HG02642 (cell line): Measurements from ENCODE around the gene MYH8.

Experiments
- ATAC-seq: cut with Tn5 transposase; IDR thresholded peaks from one replicate; pipeline ENCODE4 v1.9.1; 2021; ENCODE audit warnings: mild to moderate bottlenecking; ENCODE audit not compliant: unreplicated experiment, poor library complexity

The MYH8 gene

DNA sequence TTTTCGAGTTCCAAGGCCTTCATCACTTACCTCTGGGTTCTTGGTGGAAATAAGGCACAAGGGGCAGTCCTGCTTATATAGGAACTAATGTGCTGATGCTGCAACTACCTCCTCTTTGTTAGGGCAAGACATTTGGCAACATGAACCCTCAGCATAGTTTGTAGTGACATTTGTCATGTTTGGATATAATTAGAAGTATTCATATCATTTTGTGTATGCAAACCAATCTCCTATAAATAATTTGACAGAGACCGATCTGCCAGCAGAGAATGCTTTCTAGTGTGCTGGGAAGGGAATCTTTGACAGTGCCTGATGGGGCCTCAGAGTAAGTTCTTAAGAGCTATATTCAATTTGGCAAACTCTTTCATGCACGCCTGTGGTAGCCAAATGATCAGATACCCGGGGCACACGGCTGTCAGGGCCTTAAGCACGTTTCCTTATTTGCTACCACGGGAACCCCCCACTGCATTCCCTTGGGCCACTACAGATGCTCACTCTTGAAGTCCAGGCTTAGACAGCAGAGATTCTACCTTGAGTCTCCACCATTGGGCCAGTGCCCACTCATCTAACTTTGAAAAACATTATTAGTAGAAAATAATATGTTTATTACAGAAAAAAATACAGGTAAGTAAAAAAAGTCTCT is at the start of gene MYH8:
Gene MYH8 (minus strand): TSS at position 51 of the 643 bp plus-strand sequence. CDS start 1,723 bp downstream, outside the sequence.
- no peak for ATAC-seq

DNA sequence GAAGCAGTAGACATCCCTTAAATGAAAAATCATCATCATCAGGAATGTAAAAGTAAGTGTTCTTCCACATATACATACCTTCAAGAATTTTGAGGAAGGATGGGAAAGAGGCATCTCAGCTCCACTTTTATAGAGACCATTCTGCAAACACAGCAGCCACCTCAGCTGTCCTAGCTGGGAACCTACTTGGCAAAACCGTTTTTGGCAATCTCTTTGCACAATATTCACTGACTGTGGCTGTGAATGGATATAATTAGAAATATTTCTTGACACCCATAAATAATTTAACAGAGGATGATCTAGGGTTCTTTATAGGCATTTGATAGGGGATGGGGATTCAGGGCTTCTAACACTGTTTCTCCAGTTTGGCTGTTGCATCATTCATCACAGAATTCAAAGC is 47.7 kb upstream of the MYH8 start, which contains the start of gene MYH4:
Gene MYH4 (minus strand): TSS at position 101 of the 400 bp plus-strand sequence. CDS start 2,814 bp downstream, outside the sequence.
- ATAC-seq = no peak

DNA sequence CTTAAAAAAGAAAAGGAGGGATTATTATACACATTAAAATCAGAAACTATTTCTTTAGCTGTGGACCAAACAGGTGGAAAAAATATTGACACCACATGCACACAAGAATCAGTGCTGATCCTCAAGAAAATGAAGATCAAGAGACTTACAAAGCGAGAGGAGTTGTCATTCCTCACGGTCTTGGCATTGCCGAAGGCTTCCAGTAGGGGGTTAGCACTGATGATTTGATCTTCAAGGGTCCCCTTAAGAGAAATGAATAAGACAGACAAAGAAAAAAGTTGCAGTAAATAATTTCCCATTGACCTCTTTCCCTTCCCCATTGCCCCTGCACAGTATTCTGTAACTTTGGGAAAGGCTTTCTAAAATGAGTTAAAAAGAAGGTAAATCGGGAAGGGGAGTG is 41.7 kb upstream of the MYH8 start:
- no peak for ATAC-seq

DNA sequence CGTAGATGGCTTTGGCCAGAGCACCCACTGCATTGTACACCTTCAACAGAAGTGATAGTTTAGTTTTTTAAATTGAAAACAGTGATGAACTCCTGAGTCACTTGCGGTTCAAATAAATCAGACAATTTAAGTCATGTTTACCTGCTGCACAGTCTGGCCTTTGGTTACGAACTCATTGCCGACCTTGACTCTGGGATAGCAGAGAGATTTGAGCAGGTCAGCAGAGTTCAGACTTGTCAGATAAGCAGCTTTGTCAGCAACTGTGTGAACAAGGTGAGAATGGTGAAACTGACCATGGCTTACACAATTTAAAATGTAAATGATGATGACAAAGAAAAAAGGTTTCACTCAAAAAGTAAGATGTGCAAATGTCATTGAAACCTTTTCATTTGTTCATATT is 38.3 kb upstream of the MYH8 start:
- ATAC-seq = no peak

DNA sequence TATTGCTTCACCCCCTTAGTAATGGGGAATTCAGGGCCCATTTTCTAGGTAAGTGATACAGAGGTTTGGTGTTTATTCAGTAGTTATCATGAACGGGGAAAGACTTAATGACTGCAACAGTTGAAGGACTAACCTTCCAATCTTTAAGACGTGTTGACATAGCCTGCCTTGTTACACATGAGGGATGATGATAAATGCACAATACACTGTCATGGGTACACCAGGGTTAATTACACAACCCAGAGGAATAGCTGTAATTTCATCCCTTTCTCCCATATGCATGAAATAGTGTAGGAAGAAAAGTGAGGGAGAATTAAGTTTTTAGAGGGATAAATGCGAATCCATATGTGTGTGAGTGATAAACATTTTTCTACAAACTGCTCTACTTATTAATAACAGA is 37.0 kb upstream of the MYH8 start:
- no peak for ATAC-seq

DNA sequence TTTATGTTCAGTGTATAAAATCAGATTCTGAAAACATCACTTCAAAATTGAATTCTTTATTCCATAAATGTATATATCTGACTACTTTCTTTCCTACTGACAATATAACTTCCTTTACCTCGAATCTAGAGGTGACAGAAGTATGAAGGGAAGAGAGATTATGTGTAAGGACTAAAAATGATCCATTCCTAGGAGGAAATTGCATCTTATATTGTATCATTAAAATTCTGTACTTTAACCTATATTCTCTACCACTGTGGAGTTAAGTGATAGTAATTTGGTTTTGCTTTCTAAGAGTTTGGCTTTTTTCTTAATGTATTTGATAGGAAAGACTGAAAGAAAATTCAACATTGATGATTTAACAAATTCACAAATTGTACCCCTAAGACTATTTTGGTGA is 36.2 kb upstream of the MYH8 start:
- ATAC-seq = no peak

DNA sequence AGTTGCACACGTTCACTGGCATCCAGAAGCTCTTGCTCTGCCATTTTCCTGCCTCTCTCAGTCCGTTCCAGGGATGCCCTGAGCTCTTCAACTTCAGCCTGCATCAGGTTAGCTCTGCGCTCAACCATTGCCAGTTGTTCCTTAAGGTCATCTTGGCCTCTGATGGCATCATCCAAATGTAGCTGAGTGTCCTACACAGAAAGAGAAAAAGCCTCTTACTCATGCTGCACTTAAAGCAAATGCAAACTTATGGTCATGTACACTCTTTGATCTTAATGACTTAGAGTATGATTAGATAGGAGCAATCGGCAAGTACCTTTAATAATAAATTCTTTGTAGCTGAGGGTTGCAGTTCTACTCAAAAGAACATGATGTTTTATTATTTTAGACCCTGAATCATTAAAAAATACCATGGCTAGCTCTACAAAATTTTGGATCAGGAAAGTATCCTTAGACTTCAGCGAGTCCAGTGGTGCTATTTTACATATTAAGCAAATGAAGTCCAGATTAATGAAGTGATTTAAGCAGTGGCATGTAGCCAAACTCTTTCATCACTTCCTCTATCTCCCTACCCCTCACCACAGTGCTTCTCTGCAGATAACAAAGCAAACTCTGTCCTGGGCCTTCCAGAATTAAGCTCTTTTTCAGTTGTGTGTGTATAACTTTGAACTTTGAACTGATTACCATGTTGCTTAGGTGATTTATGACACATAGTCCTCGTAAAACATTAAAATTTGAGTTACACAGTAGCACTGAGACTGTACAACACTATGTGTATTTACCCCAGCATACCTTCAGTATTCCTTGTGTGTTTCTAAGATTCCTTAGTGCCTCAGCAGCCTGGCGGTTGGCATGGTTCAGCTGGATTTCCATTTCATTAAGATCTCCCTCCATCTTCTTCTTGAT is 25.5 kb upstream of the MYH8 start:
- ATAC-seq = no peak

DNA sequence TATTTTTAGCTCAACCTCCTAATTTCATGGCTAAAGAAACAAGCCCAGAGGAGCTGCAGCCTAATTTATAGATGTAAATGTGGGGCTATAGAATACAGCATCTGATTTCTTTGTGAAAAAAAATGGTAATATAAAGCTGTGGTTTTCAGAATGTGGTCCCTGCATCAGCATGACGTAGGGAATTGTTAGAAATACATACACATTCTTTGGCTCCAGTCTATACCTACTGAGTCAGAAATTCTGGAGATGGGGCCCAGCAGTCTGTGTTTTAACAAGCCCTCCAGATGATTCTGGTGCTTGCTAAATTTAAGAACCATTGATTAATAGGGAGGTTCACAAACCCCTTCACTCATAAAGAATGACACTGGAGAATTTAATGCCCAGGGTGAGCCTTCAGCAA is 18.1 kb upstream of the MYH8 start:
- no peak for ATAC-seq

DNA sequence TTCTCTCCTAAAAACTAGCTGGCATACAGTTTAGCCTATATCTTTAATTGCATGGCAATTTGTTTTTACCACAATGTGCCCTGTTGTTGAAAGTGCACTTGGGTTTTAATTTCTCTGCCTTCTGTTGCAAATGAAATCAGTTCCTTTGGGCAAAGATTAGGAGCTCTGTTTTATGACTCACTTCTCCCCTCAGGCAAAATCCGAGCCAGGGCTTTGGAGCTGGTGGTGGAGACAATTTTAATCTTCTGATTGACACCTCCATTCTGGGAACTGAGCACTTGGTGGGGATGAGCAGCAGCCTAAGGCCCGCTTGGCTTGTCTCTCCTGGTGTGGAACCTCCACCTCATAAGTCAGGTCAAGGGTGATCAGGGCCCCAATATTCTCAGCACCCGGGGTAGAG is 13.3 kb upstream of the MYH8 start:
- no peak for ATAC-seq

DNA sequence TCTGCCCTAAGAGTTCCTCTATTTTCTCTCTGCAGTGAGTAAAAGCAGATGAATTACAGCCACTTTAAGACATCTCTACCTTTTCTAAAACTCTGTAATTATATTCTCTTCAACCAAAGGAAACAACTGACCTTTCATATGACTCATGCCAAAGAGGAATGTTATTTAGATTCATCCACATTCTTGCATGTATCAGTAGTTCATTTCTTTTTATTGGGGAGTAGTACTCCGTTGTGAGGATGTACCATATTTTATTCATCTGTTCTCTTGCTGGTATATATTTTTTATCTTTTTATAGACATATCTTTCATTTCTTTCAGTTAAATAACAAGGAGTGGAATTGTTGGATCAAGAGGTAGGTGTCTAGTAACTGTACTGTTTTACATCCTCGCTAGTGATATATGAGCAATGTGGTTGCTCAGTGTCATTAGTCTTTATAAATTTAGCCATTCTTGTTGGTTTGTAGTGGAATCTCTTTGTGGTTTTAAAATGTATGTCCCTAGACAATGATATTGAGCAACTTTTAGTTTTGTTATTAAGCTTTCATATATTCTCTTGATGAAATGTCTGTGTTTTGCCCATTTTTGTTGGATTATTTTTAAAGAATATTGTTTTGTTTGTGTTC is 7.8 kb upstream of the MYH8 start:
- no peak for ATAC-seq

DNA sequence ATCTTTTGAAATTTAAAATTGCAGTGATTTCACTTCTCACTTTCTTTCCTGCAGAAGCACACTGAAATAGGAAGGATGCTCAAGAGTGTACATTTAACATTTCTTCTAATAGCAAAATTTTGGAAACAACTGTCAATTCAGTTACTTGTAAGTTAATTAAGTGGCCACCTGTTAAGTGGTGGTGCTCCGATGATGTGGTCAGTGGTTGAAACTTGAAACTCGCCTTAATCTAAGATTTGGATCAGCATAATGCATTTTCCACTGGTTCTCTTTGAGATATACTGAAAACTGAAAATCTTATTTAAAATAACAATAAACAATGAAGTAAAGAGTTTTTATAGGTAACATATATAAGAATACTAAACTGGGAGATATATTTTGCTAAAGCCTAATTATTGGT is 7.0 kb upstream of the MYH8 start:
- no peak for ATAC-seq

DNA sequence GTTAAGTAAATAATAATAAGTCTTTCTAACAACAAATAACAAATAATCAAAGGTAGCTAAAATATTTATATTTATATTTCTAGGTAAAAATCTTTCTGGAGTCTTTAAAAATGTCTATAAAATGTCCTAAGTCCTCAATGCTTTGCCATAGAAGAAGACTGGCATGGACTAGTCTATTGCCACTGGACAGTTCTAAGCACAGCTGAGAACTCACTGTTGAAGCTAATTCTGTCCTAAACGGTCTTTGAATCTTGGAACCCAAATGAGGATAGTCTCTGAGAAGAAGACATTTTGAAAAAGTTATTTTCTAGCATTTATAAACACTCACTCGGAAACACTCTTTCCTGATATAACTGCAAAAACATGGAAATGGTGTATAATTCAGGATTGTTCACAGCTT is 539 bp downstream of the MYH8 start:
- ATAC-seq = no peak

DNA sequence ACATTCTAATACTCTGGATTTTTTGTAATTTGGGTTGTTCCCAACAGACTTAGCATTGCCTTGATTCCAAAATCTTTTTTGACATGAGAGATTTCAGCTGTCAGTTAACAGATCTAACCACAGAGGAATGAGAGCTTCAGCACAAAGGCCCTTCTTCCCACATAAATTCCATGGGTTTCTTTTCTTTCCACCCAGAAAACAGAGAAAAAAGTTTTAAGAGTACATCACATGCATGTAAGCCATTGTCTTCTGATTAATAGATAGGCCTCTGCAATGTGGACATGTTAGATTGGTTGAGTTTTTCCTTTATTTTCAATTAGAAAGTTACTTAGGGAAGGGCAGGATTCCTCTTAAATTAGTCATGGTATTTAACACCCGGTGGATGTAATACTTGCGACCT is 939 bp downstream of the MYH8 start:
- ATAC-seq = no peak

DNA sequence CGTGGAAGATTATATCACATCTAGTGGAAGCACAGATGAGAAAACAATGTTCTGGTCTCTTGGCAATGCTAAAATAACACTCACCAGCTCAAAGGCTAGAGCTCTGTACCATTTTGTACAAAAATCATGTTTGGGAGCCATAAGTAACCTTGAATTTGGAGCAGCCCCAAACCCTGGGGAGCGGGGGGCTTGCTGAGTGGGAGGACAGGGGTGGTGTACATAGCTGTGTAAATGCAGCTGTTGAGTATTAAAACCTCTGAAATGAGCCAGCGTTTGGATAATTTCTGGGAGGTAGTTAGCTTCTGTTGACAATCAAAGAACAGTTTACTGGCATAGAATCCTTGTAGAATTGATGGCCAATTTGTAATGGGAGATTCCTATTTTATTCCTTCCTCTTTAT is 4.3 kb downstream of the MYH8 start:
- no peak for ATAC-seq

DNA sequence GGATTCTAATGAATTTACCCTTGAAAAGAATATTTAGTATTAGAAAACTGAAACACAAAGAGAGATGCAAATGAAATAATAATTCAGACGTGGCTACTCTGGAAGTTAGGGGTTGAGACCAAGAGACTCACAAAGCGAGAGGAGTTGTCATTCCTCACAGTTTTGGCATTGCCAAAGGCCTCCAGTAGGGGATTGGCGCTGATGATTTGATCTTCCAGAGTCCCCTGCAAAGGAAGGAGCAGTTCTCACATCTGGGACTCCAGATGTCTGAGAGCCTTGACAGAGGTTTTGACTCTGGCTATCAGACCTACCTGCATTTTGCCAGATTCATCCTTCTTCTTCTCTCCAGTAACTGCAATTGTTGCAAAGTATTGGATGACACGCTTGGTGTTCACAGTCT is 6.6 kb downstream of the MYH8 start:
- no peak for ATAC-seq

DNA sequence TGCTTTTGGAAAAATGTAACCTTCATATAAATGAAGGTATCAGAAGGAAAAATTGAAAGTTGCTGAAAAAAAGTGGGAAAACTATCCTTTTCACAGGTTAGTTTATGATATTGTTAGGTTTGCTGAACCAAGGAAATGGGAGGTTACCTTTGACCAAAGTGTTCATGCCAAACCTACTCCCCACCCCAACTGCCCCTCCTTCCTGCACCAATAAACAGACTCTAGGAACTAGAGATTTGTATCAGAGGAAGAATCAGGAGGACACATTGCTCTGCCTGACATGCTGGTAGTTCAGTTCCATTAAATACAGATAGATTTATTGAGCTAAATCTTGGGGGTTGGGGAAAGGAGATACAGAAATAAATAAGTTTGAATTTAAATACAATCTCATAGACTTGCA is 18.2 kb downstream of the MYH8 start:
- no peak for ATAC-seq

DNA sequence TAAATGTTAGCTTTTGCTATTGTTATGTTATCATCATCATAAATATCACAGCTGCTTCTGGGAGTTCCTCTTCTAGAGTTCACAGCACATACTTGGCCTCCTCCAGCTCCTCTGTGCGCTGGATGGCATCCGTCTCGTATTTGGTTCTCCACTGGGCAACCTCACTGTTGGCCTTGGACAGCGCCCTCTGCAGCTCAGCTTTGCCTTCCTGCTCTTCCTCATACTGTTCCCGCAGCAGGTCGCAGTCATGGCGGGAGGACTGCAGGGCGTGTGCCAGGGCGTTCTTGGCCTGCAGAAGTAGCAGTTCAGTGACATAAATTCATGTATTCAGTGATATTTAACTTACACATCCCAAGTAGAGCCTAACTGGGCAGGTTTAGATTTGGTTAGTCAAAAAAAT is 23.4 kb downstream of the MYH8 start:
- no peak for ATAC-seq

DNA sequence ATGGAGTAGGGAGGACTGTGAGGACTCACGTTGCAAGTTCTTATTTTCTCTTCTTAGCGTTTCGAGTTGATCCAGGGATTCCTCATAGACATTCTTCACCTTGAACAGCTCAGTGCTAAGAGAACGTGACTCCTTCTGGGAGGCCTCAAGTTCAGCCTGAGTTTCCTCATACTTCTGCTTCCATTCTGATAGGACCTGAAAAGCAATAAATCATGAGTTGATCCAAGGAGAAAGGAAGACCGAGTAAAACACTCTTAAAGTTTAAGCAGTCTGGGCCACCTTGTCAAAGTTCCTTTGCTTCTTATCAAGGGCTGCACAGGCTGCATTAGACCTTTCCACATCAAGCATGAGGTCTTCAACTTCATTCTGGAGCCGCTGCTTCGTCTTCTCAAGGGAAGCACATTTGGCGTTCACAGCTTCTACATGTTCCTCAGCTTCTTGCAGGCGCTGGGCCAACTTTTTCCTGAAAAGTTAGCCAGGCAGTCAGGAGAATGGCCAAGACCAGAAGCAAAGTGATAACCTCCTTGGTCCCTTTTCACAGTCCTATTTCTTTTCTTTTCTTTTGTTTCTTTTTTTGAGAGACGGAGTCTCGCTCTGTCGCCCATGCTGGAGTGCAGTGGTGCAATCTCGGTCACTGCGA is 25.1 kb downstream of the MYH8 start:
- ATAC-seq = no peak

DNA sequence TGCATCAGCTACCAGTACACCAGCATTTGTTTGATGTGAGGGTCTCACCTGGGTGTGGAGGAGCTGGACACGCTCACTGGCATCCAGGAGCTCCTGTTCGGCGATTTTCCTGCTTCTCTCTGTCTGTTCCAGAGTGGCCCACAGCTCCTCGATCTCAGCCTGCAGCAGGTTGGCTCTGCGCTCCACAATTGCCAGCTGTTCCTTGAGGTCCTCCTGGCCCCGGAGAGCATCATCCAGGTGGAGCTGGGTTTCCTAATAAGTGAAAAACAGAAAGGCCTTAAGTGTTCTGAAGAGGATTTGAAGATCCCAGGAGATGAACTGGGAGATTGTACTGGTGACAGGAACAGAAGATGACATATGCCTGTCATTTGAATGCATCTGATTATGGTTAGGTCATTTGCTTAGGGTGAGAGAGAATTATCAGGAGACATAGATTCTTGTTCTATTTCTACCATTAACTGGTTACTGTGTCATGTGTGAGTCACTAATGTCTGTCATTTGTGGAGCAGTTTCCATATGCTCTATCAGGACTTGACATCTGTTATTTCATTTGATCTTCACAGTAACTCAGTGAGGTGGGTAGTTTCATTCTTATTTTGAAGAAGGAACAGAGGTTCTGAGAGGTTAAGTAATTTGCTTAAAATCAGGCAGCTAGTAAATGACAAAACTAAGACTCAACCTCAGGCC is 27.4 kb downstream of the MYH8 start:
- peak; percentile 54 for ATAC-seq

DNA sequence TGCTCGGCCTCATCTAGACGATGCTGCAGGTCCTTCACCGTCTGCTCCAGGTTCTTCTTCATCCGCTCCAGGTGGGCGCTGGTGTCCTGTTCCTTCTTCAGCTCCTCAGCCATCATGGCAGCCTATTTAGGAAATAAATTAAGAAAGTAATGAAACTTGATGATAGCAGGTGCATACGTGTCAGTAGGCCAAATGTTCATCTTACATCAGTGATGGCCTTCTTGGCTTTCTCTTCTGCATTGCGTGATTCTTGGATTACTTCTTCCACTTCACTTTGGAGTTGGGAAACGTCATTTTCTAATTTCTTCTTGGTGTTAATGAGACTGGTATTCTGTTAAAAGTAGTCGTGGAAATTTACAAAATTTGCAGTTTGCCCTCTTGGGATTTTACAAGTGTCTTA is 28.9 kb downstream of the MYH8 start:
- ATAC-seq = no peak
